Stimulated activated CD4-positive, alpha-beta T cell treated with anti-CD3 and anti-CD28 coated beads, Interleukin-12 subunit alpha, Interleukin-12 subunit beta, amount 100 ng/mL, for 24 hours (primary cell): ENCODE measurements around the gene NUAK1.

Experiments used
- DNase-seq, 2 experiments: peaks; one replicate each; pipeline ENCODE4 v3.0.0-alpha.2; 2020; ENCODE audit warnings: low read depth in 2 of 2

NUAK1 gene

DNA sequence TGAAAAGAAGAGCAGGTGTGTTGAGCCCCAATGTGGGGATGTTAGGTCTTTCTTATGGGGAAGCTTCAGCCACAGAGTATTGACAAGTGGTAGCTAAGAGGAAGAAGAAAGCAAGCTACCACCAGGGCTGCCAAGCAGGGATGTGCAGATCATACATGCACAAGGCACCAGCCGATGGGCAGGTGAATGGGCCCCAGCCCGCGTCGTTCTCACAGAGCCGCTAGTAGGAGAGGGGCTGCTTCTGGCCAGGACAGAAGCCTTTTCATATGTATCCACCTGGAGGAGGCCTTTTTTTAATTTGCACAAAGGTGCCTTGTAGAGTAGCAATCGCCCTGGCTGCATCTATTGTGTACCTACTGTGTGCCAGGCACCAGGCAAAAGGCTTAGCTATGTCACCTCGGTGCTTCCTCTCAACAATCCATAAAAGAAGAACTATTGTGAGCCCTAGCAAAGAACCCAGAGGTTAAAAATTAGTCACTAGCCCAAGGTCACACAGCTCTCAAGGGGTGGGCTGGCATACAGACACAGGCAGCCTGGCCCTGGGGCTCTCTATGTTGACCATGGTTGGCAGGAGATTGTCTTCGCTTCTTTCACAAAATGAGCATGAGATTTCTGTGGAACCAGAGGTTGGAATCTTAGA is 8.2 kb downstream of the NUAK1 start:
- DNase-seq, result no peak

DNA sequence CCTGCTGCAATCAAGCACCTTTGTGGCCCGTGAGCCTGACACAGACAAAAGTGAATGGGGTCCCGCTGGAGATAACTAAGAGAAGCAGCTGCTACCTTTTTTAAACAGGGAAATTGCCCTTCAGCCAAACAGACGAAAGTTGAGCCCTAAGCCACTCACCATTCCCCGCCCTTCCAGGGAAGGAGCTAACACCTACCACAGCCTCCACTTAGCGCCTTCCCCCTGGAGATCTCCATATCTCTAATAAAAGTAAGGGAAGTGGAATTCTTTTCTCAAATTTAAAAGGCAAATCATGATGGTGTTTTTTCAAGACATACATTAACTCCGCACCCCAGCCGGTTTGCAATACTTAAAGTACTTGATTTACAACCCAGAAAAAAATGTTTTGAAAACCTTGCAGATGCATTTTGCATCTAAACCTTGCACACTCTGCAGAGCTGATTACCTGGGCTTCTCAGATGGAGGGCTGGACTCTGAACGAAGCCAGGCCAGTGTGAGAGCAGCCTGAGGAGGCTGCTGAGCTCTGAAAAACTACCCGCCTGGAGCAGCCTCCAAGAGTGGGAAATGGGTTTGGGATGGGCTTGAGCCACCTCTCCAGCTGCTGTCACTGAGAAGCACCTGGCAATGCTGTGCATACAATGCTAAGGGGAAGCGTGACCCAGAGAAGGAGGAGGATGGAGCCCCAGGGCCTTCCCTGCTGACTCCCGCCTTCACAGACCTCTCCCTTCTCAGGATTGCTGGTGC is 10.0 kb downstream of the NUAK1 start:
- no peak for DNase-seq

DNA sequence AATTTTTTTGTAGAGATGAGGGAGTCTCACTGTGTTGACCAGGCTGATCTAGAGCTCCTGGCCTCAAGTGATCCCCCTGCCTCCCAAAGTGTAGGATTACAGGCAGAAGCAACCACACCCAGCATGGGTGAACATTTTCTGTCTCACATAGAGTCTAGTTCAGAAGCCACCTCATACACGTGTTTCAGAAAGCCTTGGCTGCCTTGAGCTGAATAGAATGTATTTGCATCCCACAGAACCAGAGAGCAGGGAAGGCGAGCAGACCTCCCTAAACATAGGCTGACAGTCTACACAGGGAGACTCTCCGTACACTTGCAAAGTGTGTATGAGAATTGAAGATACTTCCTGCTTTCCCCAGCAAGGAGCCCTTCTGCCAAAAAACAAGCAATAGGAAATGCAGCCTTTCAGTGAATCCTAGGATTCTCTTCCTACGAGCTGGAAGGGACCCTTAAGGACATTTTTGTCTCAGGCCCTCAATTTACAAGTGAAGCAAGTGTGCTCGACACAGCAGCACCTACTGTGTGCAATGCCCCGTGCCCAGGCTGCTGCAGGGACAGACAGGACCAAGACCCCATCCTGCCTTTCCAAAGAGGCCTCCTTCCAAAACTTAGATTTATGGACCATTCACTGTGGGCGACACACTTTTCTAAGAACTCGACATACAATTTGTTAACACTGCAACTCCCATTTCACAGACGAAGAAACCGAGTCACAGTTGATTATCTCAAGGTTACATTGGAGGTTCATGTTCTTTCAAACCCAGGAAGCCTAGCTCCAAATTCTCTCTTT is 11.2 kb downstream of the NUAK1 start:
- no peak for DNase-seq

DNA sequence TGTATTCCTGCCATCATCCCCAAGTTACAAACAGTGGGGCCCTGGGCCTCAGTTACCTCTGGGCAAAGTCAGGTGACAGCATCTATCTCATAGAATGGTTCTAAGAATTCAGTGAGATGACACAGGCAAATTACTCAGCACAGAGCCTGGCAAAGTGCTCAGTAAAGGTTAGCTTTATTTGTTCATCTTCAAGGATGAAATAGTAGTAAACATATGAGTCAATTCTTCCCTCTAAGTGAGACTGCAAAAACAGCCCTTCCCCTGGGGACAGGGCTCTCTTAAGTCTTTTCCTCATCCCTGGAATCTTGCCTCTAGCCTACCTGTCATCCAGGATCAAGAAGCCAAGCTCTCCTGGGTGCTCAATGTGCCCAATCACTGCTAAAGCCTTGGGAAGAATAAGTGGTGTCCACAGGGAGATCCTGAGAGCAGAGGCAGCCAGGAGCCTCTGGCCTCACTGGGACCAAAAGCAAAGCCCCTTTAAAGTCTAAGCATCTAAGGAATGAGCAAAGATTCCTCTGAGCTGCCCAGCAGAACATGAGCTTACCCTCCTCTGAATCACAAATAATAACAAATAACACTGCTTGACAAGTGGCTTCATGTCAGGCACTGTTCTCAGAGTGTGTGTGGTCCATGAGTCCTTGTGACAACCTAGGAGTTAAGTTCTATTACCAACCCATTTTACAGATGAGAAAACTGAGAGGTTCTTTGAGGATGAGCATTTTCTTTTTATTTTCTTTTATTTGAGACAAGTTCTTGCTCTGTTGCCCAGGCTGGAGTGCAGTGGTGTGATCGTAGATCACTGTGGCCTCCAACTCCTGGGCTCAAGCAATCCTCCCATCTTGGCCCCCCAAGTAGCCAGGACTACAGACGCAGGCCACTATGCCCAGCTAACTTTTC is 12.1 kb downstream of the NUAK1 start:
- DNase-seq, result no peak

DNA sequence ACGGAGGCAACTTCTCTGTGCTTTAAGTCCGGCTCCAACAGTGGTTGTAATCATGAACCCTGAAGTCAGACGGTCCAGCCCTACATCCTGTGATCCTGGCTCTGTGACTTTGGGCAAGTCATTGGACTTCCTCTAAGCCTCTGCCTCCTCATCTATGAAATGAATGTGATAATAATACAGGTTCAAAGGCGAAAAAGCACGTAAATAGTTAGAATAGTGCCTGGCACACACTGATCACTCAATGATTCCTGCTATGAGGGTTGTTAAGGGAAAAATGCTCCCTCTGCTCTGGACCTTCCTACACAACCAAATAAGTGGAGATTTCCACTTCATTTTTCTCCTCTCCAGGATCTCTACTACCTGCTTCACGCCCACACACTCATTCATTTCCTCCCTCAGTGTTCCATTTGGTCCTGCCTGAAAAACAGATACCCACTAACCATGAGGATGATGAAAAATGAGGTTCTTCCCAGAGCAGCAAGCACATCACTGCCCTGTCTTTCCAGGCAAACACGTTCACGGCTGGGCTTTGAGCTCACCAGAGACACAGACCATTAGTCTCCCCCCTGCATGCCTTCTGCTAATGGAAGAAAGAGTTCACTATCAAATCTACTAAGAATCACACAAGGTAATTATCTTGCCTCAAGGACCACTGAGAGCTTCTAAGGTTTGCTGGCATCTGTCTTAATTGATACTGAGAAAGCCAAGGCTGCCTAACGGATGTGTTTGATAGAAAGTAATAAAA is 13.2 kb downstream of the NUAK1 start:
- no peak for DNase-seq

DNA sequence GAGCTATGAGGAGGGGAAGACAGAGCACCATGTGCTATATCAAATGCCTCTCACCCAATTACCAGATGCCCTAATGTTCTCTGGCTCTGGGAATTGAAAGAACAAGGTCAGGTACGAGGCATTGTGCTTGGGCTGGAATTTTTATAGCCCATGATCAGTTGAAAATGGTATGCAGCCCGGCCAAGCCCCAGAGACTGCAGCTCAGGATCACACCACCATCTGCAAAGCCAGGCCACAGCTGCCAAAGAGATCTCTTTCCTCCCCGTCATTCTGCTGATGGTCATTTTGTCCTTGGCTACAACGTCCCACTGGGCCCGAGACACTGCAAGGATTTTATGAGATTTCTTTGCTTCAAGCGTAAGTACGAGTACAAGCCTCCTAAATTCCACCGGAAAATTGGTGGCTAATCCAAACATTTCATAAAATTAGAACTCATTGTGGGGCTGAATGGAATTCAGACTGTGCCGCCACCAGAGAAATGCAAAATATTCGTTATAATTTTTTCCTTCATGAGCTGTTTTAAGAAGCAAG is 15.1 kb downstream of the NUAK1 start:
- no peak for DNase-seq

DNA sequence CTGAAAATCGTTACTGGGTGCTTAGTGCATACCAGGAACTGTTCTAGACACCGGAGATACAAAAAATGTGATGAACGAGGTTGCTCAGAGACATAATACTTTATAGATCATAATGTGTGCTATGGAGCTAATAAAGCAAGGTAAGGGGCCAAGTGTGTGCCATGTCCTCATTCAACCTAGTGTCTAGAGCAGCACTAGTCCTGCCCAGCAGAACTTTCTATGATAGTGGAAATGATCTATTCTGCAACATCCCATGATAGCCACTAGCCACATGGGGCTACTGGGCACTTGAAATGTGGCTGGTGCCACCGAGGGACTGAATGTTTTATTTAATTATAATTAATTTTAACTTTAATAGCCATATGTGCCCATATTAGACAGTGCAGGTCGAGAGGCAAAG is 15.6 kb downstream of the NUAK1 start:
- DNase-seq, result no peak

DNA sequence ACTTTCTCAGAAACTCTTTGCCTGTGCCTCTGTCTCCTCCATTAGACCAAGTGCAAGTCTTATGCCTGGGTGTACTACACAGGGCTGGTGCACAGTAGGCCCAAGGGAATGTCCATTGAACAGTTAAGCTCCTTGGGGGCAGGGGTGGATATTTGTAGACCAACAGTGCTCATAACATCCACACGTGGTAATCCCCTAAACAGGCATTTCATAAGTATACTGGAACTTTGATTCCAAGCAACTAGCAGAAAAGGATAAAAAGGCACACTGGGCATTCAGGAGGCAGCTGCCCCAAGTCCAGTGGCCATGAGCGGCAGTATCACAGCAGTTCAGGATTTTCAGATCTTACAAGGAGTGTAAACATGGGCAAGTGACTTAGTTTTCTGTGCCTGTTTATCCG is 16.8 kb downstream of the NUAK1 start:
- DNase-seq, result no peak

DNA sequence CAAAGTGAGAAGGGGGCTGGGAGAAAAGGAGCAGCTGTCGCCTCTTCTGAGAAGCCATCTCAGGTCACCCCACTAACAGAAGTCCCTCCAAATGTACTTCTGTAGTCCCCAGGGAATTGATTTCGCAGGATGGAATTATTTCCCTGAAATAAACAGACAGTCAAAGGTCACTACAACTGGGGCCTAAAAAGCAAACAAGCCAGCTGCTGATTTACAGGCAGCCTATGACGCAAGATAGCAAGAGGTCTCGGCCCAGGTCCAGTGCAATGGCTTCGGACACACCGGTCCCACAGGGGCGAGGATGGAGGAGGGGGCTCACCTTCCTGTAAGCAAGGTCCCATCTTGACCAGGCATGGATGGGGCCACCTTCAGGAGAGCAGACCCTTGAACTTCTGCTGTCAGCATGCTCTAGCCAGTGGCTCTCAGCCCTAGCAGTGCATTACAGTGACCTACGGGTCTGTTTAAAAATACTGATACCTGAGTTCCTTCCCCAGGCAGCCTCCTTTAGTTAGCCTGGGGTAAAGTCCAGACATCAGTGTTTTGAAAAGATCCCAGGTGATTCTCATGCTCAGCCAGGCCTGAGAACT is 18.1 kb downstream of the NUAK1 start:
- no peak for DNase-seq

DNA sequence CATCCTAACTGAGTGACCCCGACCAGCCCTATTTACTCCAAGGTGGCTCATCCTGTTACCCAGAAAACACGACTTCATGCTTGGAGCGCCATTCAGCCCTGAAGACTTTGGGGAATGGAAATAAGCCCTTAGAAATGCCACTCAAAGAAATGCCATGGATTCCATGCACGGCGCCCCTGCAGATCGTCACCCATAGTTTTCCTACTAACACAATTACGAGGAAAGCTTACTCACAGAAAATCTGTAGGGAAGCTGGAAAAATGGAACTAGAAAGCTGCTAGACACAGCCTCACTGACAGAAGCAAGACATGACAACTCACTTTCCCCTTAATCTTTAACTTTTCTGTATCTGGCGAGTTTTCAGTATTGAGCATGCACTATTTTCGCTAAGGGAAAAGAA is 19.5 kb downstream of the NUAK1 start:
- DNase-seq, result no peak

DNA sequence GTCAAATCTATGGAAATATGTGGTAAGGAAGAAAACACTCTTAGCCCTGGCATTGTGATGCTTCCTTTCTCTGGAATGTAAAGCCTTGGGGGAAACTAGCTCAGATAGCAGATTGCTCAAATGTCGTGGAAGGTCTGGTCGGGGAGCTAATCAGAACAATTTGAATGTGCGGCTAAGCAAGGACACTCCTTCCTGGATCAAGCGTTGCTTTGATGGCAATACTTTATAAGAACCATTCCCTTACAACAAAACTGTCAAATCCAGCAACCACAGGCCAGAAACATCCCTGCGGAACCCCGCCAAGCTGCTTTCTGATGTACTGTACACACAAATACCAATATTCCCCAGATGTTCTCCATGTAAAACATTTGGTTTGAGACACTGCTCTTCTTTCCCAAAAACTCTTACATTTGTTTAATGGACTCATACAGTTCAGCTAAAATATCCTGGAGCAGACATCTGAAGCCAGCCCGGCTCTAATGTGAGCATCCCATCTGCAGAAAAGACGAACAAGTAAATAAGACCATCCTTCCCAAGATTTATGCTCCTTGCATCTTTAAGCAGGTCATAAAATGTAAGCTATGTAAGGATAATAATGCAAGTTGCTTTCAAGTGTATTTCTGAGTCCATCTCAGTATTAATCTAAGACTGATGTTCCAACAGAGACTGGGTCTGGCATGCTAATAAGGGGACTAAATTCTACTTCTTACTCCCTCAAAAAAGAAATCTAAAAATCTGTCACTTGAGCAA is 20.2 kb downstream of the NUAK1 start:
- no peak for DNase-seq

DNA sequence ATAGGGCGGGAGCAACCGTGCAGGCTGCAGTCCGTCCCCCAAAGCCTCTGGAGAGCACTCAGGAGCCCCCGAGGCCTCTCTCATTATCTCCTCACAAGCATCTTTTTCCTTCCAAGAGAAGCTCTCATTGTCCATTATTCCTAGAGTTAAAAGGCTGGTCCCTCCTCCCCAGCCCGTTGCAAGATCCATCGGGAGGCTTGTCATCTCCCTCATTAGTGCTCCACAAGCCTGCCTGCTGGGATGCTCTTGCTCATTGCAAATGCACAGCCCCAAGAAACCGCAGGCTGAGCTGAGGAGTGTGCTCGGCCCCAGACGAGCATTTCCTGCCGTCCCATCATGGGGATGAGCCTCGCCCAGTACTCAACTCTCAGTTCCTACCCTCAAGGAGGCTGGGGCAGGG is 23.3 kb downstream of the NUAK1 start:
- no peak for DNase-seq

DNA sequence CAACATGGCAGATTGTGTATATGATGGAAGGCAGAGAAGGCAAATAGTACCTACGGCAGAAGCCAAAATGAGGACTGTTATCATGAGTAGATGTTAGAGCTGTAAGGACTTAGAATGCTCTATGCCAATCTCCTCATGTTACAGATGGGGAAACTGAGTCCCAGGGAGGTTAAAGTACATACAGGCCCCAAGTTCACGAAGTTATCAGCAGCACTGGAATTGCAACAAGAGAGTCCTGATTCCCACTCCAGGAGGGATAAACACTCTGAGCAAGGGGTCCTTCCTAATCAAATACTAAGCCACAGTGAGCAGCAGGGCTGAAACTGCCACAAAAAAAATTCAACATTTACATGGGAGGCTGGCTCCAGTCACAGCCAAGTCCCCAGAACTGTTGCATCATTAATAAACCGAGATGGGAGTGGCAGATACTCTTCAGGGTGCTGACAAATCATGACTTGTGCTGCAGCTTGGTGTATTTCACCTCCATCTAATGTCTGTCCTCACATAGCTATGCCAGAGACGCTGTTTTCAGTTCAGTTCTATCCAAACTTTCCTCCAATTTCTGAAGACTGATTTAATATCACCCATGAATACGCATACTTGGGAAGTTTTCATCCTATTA is 24.2 kb downstream of the NUAK1 start:
- DNase-seq, result no peak

DNA sequence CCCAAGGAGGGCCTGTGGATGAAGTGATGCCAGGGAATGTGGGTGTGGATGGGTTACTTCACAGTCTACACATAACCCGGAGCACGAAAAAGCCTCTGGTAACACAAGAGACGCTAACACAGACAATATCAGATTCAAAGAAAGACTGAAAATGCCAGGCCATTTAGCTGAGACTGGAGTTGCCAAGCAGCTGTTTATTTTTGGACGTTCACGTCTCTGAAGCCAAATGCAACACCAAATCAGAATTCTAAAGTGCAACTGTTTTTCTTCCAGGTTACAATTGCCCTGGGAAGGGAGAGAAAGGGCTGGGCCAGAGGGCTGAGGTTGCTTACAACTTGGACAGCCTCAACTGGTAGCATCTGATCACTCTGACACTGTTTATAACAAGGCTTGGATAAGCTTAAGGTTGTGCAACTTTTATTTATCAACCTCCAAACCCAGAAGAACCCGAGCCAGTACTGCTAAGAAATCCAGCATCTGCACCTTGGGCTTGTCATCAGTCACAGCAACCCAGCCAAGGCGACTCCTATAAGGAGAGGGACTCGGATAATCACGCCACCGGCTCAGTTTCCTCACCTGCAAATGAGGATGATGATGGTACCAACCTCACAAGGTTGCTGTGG is 24.8 kb downstream of the NUAK1 start:
- DNase-seq, result no peak

DNA sequence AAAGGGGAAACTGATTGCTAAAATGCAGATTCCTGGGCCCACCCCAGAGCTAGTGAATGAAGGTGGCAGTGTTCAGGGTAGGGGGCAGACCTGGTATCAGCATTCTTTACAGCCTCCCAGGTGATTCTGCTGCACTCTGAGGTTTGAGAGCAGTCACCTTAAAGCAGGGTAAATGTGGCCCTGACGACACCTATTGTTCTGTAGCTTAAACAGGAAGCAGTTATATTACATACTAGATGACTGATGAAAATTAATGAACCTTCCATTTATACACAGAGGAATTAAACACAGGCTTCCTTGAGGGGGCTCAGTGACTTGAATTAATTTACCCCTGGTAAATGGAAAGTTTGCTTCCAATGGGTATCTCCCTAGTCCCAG is 25.3 kb downstream of the NUAK1 start:
- no peak for DNase-seq

DNA sequence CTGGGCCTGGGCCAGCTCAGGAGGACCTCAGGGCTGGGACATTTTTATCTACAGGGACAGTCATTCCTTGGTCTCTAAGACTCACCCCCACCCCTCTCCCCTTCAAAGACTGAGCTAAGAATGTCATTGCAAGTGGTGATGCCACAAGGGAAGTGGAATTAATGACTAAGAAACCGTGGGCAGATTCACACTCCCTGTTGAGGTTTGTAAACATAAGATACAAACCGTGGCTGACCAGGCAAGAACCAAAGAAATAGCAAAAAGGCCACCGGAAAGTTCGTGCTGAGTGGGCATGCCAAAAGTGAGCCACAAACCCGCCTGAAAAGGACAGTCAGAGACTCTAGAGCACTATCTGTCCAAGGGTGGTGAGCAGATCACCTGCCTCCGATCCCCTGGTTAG is 25.7 kb downstream of the NUAK1 start:
- no peak for DNase-seq

DNA sequence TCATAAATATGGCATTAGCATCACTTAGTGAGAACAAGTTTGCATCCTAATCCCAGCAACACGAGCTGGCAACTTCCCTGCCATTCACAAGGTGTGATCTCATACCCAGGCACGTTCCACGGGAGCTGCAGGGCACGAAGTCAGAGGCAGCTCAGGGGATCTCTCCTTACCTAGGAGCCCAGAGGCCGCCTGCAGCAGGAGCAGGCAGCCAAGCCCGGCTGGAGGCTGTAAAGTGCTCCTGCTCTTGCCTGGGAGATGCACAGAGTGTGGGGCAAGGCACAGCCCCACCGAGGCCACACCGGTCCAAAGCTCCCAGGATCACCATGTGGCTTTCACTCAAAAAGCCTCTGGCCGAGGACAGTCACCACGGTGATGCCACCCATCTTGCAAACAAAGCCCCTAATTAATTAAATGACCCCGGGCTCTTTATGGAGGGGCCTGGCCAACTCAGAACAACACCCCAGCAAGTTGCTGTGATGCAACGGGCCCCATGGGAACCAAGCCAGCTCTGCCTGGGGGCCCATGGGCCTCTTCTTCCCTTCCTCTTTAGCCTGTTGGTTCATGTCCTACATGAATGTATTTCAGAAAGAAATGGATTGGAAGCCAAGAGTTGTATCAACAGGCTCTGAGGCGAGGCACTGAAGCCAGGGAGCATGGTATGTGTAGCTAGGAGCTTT is 26.5 kb downstream of the NUAK1 start:
- DNase-seq, result no peak

DNA sequence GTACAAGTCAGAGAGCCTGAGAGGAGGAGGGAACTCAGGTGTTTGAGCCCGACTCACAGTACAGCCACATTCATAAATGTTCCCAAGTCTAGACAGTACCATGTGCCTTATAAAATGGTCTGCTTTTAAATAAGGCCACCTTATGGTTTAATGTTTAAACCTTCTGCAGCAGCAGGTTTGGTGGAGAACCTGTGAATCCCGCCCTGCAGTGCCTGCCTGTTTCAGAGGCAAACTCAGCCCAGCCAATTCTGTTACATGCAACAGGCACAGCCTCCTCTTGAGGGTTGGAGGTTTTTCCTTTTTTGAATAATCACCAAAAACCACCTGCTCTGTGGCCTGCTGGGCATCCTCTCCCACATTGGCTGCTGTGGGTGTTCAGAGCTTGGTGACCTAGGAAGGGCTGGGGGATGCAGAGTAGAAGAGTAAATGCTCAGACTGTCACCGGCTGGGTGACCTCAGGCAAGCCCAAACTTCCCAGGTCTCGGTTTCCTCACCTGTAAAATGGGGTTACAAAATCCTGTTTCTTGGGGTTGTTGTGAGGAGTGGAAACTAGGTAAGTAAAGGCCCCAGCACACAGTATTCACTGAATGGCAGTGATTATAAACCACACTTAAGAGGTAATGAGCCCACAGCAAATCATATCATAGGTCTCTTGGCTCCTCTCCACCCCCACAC is 28.0 kb downstream of the NUAK1 start:
- DNase-seq, result no peak
